ENCODE results near the gene IL10RA.
"Not testable (repeated sequence)": the region's sequence is repeated elsewhere in the genome, so short reads cannot be mapped to it uniquely, and the experiment has no call there.

IL10RA gene

DNA sequence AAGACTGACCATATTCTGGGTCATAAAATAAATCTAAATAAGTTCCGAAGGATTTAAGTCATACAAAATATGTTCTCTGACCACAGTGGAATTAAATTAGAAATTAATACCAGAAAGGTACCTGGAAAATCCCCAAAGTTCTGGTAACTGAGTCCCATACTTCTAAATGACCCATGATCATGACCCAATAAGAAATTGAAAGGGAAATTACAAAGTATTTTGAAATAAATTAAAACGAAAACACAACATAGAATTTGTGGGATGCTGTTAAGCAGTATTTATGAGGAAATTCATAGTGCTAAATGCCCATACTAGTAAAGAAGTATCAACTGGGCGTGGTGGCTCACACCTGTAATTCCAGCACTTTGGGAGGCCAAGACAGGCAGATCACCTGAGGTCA lies 23.4 kb upstream of the IL10RA start:
- DNase-seq, result no peak

DNA sequence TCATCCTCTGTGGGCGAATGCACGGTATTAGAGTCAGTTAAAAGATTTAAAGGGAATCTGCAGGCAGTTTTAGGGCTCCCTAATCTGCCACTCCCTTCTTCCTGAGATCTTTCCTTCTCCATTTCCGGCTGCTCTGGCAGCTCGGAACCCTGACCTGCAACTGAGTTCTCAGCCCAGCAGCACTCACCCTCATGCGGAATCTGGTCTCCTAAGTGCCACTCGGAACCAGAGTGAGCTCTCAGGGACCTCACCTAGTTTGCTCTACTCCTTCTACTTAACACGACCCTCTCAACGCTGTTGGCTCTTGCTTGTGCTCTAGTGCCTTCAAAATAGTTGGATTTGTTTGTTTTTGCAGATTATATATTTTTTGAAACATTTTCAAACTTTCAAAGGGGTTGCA lies 19.3 kb upstream of the IL10RA start:
- no peak for DNase-seq

DNA sequence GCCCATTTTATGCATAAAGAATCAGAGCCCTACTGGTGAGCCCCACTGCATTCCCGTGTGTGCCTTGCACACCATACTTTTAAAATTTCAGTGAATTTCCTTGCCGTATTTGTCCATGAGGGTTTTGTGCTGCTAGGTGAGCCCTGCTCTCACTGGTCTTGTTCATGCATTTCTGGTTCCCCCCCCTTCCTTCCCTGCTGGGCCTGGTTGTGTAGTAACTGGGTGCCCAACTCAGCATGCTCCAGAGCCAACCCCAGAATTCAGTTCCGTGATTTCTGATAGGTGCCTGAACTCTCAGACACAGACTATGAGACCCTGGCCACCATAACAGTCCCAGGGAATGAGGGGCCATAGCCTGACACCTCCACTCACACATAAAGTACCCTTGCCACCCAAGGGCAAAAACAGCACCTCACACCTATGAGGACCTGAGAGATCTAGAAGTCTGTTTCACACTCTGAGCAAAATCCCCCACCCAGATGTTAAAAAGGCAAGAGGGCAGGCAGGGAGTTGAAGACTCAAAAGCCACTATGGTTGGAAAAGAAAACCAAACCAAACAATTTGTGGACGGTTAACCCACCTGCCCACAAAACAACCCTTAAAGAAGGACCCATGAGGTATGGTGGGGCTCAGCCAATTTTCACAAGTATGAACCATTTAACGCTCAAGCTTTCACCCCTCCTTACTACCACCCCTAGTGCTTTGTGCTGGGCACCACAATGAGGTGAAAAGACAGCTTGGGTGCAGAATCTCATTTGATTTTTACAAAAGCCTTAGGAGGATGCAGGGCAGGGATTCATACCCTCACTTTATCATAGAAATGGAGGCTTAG lies 16.8 kb upstream of the IL10RA start:
- DNase-seq, result no peak

DNA sequence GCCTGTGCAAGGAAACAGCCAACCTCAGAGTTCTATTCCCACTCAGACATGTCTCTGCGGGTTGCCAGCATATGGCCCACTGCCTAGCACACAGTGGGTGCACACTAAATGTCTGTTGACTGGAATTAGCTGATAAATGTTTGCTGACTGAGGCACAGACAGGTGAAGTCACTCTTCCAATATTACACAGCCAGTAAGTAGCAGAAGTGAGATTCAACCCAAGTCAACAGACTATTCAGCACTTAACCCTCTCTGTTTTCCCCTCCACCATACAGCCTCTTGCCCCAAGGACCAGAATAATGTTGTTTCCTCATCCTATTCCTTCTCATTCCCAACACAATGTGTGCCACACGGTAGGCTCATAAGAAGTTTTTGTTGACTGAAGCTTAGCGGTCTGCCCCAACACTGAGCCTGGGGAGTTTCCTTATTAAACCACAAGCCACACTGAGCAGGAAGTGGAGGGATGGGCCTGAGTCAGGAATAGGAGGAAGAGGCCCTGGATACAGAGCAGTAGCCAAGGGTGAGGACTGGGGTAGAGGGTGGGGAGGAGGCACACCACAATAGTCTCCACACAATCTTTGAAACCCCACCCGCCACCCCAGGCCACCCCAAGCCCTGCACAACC lies 15.7 kb upstream of the IL10RA start:
- no peak for DNase-seq

DNA sequence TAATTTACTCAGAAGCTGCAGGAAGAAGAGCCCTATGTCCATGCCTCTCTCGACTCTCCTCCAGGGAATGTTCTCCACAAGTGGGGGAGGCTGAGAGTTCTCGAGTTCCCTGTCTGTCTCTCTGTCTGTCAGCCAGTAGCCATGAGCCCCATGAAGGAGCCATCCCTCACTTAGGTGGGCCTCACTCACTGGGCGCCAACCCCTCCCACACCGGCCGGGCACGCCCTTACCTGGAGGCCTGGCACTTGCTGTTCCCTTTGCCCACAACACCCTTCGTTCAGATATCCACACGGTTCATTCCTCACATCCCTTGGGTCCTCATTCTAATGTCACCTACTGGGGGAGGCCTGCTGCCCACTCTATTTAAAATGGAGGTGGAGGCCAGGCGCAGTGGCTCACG lies 14.2 kb upstream of the IL10RA start:
- no peak for DNase-seq

DNA sequence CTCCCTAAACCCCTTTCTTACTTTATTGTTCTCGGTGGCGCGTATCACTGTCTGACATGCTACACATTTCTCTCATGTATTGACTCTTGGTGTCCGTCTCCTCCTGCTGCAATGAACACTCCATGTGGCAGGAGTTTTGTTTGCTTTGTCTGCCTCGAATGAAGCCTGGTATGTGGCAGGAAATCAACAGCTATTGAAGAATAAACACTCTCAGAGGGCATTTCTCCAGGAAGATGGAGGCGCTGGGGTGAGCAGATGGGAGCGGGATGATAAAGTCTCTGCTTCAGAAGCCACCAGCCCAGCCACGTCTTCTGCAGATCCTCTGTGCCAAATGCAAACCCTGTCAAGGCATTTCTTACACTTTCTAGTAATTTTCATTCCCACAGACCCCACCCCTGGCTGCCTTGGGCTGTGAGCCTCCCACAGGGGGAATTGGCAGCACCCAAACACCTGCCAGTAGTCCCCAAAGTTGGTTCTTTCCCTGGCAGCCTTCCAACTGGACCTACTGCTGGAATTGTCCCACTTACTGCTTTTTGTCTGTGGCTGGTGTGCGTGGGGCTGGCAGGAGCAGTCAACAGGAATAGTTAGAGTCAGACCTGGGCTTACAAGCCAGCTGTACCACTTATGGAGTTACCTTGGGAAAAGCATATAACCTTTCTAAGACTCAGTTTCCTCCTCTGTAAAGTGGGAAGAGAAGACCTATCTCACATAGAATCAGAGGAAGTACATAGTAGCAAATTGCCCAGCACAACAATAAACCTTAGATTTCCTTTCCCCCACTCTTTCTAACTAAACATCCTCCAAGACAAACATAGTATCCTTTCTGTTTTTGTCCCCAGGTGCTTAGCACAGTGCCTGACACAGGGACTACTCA lies 13.3 kb upstream of the IL10RA start:
- no peak for DNase-seq

DNA sequence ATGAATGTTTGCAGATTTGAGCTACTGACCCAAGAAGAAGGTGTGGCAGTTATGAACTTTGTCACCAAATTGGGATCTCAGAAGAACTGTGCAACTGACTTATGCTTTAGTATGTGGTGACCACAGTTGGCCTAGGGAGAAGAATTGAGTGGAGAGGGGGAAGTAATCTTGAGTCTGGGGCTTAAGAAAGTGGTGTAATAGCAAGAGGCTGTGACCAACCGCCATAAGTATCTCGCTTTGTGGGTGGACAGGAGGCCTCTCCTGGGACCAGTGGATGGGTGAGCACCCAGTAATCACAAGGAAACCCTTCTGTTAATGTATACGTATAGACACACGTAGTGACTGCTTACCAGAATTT lies 12.7 kb upstream of the IL10RA start:
- no peak for DNase-seq

DNA sequence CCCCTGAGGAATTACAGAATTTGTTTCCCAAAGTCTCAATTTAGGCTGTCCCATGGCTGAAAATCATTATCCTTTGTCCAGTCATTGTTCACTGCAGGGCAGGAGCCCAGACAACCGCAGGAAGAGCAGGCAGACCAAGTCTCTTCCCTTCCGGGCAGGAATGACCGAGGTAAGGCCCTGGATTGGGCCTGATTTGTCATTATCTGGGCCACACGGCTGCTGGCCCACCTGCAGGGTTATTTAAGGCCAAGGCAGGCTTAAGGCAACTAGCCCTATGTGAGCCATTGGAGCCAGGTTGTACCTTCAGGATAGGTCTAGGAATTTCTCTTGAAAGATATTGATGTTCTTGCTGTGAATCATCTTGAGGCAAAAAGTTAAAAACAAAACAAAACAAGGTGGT lies 9.7 kb upstream of the IL10RA start:
- DNase-seq, result no peak

DNA sequence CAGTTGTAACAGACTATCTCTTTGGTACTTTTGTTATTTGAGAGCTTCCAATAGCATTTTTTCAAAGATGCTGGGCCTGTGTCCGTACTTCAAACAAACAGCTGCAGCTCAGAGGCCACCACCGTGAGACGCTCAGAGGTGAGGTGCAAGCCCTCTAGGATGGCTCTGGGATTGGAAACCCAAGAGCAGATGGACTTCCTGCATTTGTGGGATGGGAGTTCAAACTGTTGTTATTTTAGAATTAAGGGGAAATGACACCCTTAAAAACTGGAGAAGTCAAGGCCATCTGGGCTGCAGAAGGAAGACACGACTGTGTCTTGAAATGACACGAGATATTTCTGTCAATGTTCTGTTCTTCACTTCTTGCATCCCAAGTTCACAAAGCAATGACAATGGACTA lies 9.2 kb upstream of the IL10RA start:
- no peak for DNase-seq

DNA sequence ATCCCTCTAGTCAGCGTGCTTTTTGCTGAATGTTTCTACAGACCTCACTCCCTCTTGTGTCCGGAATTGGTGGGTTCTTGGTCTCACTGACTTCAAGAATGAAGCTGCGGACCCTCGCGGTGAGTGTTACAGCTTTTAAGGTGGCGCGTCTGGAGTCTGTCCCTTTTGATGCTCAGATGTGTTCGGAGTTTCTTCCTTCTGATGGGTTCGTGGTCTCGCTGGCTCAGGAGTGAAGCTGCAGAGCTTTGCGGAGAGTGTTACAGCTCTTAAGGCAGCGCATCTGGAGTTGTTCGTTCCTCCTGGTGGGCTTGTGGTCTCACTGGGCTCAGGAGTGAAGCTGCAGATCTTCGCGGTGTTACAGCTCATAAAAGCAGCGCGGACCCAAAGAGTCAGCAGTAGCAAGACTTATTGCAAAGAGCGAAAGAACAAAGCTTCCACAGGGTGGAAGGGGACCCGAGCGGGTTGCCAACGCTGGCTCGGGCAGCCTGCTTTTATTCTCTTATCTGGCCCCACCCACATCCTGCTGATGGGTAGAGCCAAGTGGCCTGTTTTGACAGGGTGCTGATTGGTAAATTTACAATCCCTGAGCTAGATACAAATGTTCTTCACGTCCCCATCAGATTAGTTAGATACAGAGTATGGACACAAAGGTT lies 8.5 kb upstream of the IL10RA start:
- not testable (repeated sequence) for DNase-seq

DNA sequence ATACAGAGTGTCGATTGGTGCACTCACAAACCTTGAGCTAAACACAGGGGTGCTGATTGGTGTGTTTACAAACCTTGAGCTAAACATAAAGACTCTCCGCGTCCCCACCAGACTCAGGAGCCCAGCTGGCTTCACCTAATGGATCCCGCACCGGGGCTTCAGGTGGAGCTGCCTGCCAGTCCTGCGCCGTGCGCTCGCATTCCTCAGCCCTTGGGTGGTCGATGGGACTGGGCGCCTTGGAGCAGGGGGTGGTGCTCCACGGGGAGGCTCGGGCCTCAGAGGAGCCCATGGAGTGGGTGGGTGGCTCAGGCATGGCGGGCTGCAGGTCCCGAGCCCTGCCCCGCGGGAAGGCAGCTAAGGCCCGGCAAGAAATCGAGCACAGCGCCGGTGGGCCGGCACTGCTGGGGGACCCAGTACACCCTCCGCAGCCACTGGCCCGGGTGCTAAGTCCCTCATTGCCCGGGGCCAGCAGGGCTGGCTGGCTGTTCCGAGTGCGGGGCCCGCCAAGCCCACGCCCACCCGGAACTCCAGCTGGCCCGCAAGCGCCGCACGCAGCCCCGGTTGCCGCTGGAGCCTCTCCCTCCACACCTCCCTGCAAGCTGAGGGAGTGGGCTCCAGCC lies 7.8 kb upstream of the IL10RA start:
- not testable (repeated sequence) for DNase-seq

DNA sequence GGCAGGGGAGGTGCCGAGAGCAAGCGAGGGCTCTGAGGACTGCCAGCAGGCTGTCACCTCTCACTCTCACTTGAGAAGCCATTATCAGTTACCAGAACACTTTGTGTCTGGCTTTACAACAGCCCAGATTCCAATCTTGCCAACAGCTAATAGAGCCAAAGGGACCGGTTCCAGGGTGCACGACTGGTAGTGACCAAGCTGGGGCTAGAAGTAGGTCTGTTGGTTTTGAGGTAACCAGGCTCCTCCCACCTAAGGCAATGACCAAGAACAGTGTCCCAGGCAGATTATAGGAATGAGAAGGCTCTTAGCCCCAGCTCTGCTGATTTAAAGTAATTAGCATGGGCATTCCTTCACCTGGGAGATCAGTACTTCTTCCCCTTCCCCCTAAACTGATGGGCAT lies 7.2 kb upstream of the IL10RA start:
- no peak for DNase-seq

DNA sequence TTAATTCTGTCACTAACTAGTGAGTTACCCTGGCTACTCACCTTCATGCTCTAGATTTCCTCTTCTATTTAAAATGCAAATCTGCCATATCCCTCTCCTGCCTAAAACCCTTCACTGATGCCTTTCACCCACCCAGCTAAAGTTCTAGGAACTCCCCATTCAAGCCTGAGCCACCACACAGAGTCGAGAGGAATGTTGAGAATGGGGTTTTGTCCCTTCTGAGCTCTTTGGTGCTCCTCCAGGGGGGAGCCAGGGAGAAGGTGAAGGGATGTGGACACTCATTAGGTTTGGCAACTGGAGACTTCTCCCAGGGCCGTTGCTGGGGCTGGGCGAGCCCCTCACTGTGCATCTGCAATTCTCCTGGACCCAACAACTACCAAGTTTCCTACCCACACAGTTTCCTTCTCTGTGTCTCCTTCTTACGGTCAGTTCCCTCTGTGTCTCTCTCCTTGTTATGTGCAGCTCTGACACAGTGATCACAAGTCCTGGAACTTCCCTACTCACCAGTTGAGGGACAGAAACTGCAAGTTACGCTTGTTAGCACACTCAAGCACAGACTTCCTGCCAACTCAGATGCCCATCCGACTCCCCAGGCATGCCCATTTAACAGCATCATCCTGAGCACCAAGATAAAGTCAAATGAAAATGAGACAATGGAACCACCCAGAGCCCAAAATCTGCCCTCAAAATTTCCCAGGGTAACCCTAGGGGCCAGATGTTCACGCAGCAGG lies 6.5 kb upstream of the IL10RA start:
- no peak for DNase-seq

DNA sequence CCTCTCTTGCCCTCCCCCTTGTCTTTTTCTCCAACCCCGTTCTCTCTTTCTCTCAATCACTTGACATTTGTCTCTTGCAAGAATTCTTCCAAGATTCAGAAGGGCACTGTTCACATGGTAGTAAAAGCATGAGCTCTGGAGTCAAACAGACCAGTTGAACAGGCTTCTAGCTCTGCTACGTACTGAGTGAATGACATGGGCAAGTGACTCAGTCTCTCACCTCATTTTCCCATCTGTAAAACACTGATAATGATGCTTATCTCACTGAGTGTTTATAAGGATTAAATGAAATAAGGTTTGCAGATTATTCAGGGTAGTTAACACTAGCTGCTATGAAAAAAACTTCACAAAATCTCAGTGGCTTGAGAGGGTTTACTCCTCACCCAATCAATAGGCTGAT lies 5.9 kb upstream of the IL10RA start:
- DNase-seq, result no peak

DNA sequence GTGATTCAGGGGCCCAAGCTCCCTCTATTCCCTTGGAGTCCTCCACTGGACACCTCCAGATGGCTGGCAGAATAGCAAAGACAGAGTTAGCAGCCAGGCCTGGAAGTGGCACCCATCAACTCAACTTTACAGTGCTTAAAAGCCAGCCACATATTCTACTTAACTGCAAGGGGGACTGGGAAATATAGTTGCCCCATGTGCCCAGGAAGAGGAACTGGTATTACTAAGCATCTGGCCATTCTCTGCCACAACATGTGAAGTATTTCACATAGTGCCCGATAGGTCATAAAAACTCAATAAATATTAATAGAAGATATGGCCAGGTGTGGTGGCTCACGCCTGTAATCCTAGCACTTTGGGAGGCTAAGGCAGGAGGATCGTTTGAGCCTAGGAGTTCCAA lies 5.5 kb upstream of the IL10RA start:
- DNase-seq, result no peak

DNA sequence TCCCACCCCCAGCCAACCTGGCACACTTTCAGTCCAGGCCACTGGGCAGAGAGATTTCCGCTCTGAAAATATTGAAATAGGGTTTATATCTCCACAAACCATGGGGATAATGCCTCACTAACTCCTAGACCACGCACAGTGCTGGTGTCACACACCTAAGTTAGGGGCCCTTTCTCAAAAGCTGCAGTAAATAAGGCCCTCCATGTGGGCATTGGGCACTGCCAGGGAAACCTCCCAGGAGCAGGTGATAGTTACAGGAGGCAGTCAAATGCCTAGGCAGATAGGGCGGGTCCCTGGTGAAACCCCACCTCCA lies 3.1 kb upstream of the IL10RA start:
- no peak for DNase-seq

DNA sequence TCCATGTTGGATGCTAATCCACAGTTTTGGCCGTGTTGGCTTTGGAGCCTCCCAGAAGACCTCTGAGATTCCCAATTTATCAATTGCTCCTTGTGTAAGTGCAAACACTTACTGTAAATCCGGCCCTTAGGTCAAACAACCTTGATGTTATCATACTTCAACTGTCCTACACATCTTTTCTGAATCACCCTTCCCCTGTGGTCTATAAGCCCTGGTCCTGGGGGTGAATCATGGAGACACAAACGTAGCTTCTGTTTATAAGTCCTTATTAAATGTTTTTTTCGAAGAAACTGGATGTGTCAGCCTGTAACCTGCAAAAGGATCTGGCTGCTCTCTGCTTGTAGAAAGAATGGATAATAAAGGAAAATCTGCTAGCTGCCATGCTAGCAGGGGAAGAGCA lies 1.7 kb upstream of the IL10RA start:
- no peak for DNase-seq

DNA sequence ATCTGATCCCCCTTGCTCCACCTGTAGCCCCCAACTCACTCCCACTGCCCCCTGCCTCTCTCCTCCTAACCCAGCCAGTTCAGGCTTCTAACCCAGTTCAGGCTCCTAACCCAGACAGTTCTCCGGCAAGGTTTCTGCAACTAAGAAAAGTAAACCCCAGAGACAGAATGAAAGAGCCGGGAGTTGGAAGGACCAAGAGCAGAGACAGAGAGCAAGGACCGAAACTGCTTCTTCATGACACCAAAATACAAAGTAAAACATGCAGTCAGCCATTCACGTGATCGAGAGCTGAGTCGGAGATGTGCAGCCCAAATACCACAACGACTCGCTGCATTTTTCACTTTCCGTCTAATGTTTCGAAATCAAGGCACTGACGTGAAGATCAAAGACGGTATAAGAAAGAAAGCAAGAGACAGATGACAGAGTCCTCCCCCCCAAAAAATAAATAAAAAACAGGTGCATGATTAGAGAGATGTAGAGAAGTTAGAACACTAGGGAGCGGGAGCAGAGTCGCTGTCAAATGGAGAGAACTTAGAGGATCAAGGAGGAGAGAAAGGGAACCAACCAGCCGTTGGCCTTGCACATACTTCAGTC lies 884 bp downstream of the IL10RA start:
- no peak for DNase-seq

DNA sequence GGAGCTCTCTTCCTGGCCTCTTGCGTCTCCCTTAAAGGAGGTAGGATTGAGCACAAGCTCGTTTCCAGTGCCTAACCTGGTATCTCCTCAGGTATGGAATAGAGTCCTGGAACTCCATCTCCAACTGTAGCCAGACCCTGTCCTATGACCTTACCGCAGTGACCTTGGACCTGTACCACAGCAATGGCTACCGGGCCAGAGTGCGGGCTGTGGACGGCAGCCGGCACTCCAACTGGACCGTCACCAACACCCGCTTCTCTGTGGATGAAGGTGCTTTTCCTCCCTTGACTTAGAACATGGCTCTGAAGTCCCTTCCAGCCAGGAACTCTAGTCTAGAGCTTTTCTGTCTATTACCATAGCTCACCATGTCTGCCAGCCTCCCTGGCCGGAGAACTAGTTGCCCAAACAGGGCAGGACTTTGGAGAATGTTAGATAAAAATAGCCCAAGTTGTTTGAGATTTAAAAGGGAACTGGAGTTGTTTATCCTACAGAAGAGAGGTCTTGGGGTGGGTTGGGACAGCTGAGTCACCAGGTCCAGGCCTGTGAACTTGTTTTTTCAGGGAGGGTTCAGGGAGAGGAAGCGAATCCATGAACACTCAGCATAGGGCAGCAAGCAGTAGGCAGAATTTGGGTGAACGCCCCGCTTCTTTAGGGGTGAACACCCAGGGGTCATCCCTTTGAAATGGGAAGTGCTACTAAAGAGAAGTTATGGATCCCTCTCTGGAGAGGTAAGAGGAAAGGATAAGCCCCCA lies 3.3 kb downstream of the IL10RA start:
- DNase-seq, result no peak

DNA sequence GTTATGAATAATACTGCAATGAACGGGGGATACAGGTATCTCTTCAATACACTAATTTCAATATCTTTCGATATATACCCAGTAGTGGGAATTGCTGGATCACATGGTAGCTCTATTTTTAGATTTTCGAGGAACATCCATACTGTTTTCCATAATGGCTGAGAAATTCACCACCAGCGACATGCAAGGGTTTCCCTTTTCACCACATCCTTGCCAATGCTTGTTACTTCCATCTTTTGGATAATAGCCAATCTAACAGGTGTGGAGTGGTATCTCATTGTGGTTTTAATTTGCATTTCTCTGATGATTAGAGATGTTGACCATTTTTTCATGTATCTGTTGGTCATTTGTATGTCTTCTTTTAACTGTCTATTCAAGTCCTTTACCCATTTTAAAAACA lies 5.9 kb downstream of the IL10RA start:
- no peak for DNase-seq

DNA sequence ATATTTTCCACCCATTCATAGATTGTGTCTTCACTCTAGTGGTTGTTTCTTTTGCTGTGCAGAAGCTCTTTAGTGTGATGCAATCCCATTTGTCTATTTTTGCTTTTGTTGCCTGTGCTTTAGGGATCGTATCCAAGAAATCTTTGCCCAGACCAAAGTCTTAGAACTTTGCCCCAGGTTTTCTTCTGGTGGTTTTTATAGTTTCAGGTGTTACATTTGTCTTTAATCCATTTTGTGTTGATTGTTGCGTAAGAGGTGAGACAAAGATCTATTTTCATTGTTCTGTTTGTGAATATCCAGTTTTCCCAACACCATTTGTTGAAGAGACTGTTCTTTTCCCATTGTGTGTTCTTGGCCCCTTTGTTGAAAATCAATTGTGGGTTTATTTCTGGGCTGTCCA lies 6.4 kb downstream of the IL10RA start:
- DNase-seq, result no peak
